Measurements from ENCODE around the gene DLGAP1.
A peak's percentile ranks its signal among the peaks of the same experiment; 100 is the strongest.
"Not testable (repeated sequence)": the region's sequence is repeated elsewhere in the genome, so short reads cannot be mapped to it uniquely, and the experiment has no call there.

Gene DLGAP1

DNA sequence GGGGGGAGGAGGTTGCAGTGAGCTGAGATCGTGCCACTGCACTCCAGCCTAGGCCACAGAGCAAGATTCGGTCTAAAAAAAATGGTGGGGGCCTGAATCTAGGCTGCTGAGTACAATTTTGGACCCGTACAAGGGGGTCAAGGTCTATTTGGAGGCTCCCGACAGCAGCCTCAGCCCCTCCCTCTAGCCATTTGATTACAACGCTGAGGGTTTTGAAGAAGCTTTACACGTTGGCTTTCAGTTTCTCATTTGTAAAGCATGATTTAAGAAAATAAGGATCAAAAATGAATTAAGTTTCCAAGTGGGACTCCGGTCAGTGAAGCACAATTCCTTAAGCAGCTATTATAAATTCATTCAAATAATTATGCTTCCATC is 871.2 kb downstream of the DLGAP1 start:
- no peak for DNase-seq (ENCODE audit: low spot score)

- DNase-seq (ENCODE audit: low spot score), result not testable (repeated sequence)
These were observed 871.8 kb downstream of the DLGAP1 start for GRCh38 chr18:3583106-3583872.

DNA sequence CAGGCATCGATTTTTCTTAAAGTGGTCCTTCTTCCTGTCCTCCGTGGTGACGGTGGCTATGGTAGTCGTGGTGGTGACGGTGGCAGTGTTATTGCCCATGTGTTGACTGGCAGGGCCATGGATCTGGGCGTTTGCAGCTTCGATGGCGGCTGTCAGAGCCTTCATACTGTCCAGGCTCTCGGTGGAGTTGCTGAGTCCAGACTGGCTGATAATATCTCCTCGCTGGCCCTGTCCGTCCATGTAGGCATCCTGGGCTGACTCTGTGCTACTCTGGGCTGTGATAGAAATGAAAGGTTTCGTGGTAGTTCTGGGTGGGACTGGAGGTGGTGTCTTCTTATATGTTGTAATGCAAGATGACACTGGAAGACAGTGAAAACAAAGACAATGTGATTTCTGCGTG is 873.2 kb downstream of the DLGAP1 start:
- DNase-seq (ENCODE audit: low spot score), result no peak

DNA sequence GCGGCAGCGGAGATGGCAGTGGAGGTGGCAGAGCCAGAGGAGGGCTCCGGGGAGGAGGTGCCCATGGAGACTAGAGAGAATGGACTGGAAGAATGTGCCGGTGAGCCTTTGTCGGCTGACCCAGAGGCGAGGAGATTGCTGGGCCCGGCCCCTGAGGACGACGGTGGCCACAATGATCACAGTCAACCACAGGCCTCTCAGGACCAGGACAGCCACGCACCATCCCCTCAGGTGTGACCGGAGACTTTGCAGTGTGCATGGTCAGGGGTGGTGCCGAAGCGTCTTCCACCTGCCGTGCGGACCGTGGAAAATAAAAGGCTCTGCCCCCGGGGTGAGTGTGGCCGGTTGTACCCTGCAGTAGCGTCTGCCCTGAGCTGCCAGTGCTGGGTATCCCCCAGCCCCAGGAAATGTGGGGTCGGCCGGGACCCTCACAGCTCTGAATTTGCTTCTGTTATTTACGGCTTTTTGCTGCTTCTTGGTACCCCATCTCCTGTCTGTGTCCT is 874.5 kb downstream of the DLGAP1 start:
- DNase-seq (ENCODE audit: low spot score), result not testable (repeated sequence)

GRCh38 chr18:3579701-3580100 is 875.4 kb downstream of the DLGAP1 start:
- no peak for DNase-seq (ENCODE audit: low spot score)

DNA sequence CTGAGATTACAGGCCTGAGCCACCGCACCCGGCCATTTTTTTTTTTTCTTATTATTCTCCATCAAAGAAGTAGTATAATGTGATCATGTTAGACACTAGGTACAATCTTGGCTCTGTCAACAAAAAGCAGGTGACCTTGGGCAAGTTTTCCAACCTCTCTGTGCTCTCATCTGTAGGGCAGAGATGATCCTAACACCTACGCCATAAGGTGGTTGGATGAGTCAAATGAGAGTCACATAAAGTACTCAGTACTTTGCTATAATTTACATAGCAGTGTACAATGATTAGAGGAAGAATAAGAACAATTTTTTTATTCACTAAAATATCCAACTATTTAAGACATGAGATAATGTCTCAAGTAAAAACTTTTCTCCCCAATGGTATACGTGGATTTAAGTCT is 876.5 kb downstream of the DLGAP1 start:
- no peak for DNase-seq (ENCODE audit: low spot score)

- DNase-seq (ENCODE audit: low spot score), result no peak
These were observed 877.7 kb downstream of the DLGAP1 start for GRCh38 chr18:3577281-3577855.

DNA sequence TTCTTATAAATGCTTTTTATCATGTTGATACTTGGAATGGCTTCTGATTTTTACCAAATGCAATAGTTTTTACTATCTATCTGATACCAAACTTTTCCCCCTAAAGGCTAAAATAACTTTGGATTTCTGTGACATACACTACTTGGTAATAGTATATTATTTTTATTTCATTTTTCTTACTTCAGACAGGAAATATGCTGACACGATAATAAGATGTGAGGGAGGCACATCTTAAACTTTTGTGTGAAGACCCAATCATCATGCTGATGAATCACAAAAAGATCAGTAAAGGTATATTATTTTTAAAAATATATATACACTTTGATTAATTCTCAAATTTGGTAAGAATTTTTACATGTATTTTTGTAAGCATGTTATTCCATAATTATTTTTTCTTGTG is 882.3 kb downstream of the DLGAP1 start:
- no peak for DNase-seq (ENCODE audit: low spot score)

GRCh38 chr18:3566851-3567250 is 888.3 kb downstream of the DLGAP1 start:
- DNase-seq (ENCODE audit: low spot score), result no peak

GRCh38 chr18:3560755-3561154 is 894.4 kb downstream of the DLGAP1 start:
- no peak for DNase-seq (ENCODE audit: low spot score)

- DNase-seq (ENCODE audit: low spot score), result no peak
These were observed 900.2 kb downstream of the DLGAP1 start for GRCh38 chr18:3554811-3555427.

GRCh38 chr18:3554091-3554601 is 901.0 kb downstream of the DLGAP1 start:
- no peak for DNase-seq (ENCODE audit: low spot score)

- DNase-seq (ENCODE audit: low spot score), result no peak
These were observed 902.8 kb downstream of the DLGAP1 start for GRCh38 chr18:3552305-3552704.

DNA sequence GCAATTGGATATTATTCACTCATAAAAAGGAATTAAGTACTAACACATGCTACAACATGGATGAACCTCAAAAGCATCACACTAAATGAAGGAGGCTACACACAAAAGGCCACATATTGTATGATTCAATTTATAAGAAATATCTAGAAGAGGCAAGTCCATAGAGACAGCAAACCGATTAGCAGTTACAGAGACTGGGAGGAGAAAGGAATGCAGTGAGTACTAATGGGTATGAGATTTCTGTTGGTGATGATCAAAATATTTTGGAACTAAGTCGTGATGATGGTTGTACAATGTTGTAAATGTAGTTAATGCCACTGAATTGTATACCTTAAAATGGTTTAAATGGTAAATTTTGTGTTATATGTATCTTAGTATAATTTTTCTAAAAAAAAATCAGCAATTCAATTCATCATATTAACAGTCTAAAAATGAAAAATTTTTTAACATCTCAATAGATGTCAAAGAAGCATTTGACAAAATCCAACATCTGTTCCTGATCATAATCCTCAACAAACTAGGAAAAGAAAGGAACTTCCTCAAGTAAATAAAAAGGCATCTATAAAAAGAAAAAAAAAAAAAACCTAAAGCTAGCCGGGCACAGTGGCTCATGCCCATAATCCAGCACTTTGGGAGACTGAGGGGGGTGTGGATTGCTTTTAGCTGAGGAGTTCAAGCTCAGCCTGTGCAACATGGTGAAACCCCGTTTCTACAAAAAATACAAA is 907.1 kb downstream of the DLGAP1 start:
- no peak for DNase-seq (ENCODE audit: low spot score)

GRCh38 chr18:3546106-3546505 is 909.0 kb downstream of the DLGAP1 start:
- DNase-seq (ENCODE audit: low spot score), result no peak

- DNase-seq (ENCODE audit: low spot score), result no peak
These were observed 910.6 kb downstream of the DLGAP1 start for GRCh38 chr18:3544537-3544936.

DNA sequence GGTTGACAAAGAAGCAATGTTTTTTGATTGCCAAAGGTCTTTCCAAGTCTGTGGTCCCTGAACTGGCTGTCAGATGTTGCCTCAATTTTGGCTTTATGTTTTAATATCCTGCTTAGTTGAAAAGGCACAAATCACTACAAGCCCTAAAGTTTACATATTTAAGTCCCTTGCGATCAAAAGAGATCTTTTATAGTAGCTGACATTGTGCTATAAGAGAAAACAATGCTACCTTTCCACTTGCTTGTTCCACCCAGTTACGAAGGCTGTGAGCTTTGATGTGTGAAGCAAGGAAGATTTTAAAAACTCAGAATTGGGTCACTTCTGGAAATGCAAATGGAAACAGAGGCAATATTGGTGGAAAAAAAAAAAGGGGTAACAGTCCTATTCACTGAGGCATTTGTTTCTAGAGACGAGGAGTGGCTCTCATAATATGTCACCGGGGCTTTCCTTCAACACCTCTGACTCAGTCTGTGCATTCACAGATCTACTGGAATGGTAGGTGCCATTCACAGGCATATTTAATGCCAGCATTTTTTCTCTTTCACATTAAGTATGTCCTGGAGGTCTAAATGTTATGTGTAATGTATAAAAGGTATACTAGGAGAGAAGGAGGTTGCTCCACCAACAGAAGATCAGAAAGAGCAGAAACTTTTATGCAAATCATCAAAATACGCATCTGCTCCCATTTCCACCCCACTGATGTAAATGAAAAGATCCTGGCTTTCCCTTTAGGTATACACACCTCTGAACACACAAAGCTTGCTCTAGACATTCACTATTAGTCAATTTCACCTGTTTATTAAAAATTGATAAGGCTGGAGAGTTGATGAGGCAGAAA is 913.3 kb downstream of the DLGAP1 start:
- no peak for DNase-seq (ENCODE audit: low spot score)

- no peak for DNase-seq (ENCODE audit: low spot score)
These were observed 914.1 kb downstream of the DLGAP1 start for GRCh38 chr18:3540805-3541548.

GRCh38 chr18:3538954-3539617 is 916.0 kb downstream of the DLGAP1 start:
- DNase-seq (ENCODE audit: low spot score), result peak; percentile 24

DNA sequence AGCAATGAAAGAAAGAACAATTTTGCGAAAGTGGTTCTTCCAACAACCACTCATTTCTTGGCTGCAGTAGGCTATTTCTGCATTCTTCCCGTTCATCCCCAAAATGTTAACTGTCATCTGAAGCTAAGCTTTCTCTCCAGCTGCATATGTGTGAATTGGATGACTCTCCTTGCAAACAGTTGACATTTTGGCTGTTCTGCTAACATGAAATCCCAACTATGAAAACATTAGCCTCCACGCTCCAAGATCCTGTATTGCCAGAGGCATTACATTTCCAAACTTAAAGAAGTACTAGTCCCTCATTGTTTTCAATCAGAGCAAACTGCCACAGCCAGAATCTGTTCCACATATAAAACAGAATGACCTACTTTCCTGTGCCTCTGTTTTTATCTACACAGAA is 916.7 kb downstream of the DLGAP1 start:
- no peak for DNase-seq (ENCODE audit: low spot score)
